ENCODE measurements around the gene TRIM22. TPM values are rescaled to one million over a fixed set of nuclear protein-coding genes. Genes with fewer than 3 reads are reported as not detected.
"Not testable (repeated sequence)": the region's sequence is repeated elsewhere in the genome, so short reads cannot be mapped to it uniquely, and the experiment has no call there.

Gene TRIM22
- total RNA-seq, 1 donor from 2014 or later: 1.2 TPM

DNA sequence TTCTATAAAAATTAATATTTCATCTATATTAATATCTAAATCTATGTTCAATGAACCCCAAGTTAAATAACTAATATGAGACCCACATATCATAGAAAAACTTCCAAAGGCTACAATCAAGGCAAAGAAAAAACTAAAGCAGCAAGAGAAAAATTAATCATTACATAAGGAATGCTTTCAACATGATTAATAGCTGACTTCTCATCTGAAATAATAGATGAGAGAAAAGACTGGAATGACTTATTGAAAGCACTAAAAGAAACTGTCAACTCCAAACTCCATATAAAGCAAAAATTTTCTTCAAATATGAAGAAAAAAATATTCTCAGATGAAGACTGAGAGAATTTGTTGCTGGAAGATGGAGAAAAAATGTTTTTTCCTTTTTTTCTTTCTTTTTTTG is 17.8 kb upstream of the TRIM22 start:
- peaks cover 30% of the 10 kb centered on the region for H3K36me3 Mint-ChIP-seq (ENCODE audit: low read depth, unreplicated experiment)
- H3K4me1 Mint-ChIP-seq (ENCODE audit: unreplicated experiment): no peaks in the 10 kb centered on the region
- DNase-seq (ENCODE audit: low spot score): no peak
- no peaks in the 10 kb centered on the region for H3K9me3 Mint-ChIP-seq (ENCODE audit: unreplicated experiment)
- H3K27ac Mint-ChIP-seq (ENCODE audit: unreplicated experiment): no peak overlapping the region
- peaks cover 2% of the 10 kb centered on the region for H3K27me3 Mint-ChIP-seq (ENCODE audit: unreplicated experiment)
- TF ChIP-seq, protein P1, sequence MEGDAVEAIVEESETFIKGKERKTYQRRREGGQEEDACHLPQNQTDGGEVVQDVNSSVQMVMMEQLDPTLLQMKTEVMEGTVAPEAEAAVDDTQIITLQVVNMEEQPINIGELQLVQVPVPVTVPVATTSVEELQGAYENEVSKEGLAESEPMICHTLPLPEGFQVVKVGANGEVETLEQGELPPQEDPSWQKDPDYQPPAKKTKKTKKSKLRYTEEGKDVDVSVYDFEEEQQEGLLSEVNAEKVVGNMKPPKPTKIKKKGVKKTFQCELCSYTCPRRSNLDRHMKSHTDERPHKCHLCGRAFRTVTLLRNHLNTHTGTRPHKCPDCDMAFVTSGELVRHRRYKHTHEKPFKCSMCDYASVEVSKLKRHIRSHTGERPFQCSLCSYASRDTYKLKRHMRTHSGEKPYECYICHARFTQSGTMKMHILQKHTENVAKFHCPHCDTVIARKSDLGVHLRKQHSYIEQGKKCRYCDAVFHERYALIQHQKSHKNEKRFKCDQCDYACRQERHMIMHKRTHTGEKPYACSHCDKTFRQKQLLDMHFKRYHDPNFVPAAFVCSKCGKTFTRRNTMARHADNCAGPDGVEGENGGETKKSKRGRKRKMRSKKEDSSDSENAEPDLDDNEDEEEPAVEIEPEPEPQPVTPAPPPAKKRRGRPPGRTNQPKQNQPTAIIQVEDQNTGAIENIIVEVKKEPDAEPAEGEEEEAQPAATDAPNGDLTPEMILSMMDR (IDR thresholded peaks at IDR 0.05; ENCODE audit: unreplicated experiment): no peak
- no peak overlapping the region for H3K4me3 Mint-ChIP-seq (ENCODE audit: unreplicated experiment)

DNA sequence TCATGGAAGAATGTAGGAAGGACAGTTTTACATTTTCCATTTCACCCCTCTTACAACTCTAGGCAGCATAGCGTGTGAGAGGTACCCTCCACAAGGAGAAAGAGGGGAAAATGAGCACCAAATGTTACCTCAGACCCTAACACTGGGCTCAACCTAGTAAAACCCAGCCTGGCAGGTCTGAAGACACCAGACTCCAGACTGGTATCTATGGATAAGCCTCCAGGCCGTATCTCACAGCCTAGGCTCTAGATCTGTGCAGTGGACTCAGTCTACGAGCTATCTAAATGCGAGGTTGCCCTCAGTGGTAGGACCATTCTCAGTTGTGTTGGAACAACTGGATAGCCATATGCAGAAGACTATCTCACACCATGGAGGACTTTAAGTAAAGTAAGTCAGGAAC is 15.2 kb upstream of the TRIM22 start:
- no peaks in the 10 kb centered on the region for H3K9me3 Mint-ChIP-seq (ENCODE audit: unreplicated experiment)
- H3K27me3 Mint-ChIP-seq (ENCODE audit: unreplicated experiment): peaks cover 2% of the 10 kb centered on the region
- H3K36me3 Mint-ChIP-seq (ENCODE audit: low read depth, unreplicated experiment): peaks cover 33% of the 10 kb centered on the region
- no peak overlapping the region for H3K27ac Mint-ChIP-seq (ENCODE audit: unreplicated experiment)
- no peak overlapping the region for H3K4me3 Mint-ChIP-seq (ENCODE audit: unreplicated experiment)
- H3K4me1 Mint-ChIP-seq (ENCODE audit: unreplicated experiment): peaks cover 2% of the 10 kb centered on the region
- TF ChIP-seq, protein P1 (IDR thresholded peaks at IDR 0.05; ENCODE audit: unreplicated experiment): no peak
- DNase-seq (ENCODE audit: low spot score): no peak

DNA sequence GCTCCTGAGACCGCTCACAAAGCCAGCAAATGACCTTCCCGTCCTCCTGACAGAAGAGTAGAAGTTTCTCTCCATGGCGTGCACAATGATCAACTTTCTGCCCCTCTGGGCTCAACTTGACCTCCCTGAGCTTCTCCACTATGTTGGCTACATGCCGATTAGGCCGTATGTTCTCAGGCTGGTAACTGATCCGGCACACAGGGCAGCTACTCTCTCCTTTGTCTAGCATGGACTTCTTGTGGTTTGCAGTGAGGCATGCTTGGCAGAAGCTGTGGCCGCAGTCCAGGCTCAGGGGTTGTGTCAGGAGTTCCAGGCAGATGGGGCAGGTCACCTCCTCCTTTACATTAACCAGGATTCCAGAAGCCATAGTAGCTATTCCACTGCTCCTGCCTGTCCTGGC is 9.8 kb upstream of the TRIM22 start:
- Mint-ChIP-seq H3K36me3 (ENCODE audit: low read depth, unreplicated experiment) (peaks cover 57% of the 10 kb centered on the region), H3K9me3 (ENCODE audit: unreplicated experiment) (no peaks in the 10 kb centered on the region), H3K27me3 (ENCODE audit: unreplicated experiment) (peaks cover 20% of the 10 kb centered on the region), H3K4me1 (ENCODE audit: unreplicated experiment) (peaks cover 11% of the 10 kb centered on the region), H3K4me3 (ENCODE audit: unreplicated experiment) (peak overlapping the region; percentile 70), H3K27ac (ENCODE audit: unreplicated experiment) (no peak overlapping the region)
- no peak for DNase-seq (ENCODE audit: low spot score)
- TF ChIP-seq, protein P1 (IDR thresholded peaks at IDR 0.05; ENCODE audit: unreplicated experiment): no peak

DNA sequence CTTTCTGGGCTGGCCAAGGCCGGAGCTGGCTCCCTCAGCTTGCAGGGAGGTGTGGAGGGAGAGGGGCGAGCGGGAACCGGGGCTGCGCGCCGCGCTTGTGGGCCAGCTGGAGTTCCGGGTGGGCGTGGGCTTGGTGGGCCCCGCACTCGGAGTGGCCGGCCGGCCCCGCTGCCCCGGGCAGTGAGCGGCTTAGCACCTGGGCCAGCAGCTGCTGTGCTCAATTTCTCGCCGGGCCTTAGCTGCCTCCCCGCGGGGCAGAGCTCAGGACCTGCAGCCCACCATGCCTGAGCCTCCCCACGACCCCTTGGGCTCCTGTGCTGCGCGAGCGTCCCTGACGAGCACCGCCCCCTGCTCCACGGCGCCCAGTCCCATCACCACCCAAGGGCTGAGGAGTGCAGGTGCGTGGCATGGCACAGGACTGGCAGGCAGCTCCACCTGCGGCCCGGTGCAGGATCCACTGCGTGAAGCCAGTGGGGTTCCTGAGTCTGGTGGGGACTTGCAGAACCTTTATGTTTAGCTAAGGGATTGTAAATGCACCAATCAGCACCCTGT is 6.6 kb upstream of the TRIM22 start:
- Mint-ChIP-seq H3K4me3 (ENCODE audit: unreplicated experiment) (peak overlapping the region; percentile 10), H3K27me3 (ENCODE audit: unreplicated experiment) (peaks cover 20% of the 10 kb centered on the region), H3K4me1 (ENCODE audit: unreplicated experiment) (peaks cover 20% of the 10 kb centered on the region), H3K36me3 (ENCODE audit: low read depth, unreplicated experiment) (peaks cover 55% of the 10 kb centered on the region)
- not testable (repeated sequence) for DNase-seq (ENCODE audit: low spot score); H3K27ac Mint-ChIP-seq (ENCODE audit: unreplicated experiment); H3K9me3 Mint-ChIP-seq (ENCODE audit: unreplicated experiment)

DNA sequence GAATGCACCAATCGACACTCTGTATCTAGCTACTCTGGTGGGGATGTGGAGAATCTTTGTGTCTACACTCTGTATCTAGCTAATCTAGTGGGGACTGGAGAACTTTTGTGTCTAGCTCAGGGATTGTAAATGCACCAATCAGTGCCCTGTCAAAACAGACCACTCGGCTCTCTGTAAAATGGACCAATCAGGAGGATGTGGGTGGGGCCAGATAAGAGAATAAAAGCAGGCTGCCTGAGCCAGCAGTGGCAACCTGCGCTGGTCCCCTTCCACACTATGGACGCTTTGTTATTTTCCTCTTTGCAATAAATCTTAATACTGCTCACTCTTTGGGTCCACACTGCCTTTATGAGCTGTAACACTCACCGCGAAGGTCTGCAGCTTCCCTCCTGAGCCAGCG is 6.0 kb upstream of the TRIM22 start:
- Mint-ChIP-seq H3K27ac (ENCODE audit: unreplicated experiment) (peak overlapping the region; percentile 100), H3K4me1 (ENCODE audit: unreplicated experiment) (peaks cover 20% of the 10 kb centered on the region), H3K36me3 (ENCODE audit: low read depth, unreplicated experiment) (peaks cover 52% of the 10 kb centered on the region), H3K4me3 (ENCODE audit: unreplicated experiment) (peak overlapping the region; percentile 69), H3K27me3 (ENCODE audit: unreplicated experiment) (peaks cover 20% of the 10 kb centered on the region)
- not testable (repeated sequence) for H3K9me3 Mint-ChIP-seq (ENCODE audit: unreplicated experiment); DNase-seq (ENCODE audit: low spot score)

DNA sequence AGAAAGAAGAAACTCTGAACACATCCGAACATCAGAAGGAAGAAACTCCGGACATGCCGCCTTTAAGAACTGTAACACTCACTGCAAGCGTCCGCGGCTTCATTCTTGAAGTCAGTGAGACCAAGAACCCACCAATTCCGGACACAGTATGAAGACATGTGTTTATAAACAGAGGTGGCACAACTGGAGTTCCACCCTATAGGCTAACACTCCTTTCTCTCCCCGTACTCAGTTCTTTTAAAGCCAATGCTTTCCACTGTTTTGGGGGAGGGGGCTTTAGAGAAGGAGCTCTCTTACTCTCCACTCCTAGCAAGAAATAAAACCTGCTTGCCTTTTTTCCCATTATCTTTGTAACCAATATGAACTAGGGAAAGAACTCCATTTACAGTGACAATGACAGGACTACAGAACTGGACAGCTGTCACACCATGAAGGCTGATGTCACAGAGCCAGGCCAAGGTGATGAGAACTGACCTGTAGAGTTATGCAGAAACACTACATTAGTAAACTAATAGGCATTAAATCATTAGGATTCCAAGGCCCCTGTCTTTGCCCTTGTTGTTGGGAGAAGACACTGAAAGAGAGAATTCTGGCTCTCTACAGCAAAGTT is 5.4 kb upstream of the TRIM22 start:
- no peak for DNase-seq (ENCODE audit: low spot score)
- Mint-ChIP-seq H3K27ac (ENCODE audit: unreplicated experiment) (peak overlapping the region; percentile 100), H3K9me3 (ENCODE audit: unreplicated experiment) (no peaks in the 10 kb centered on the region), H3K4me3 (ENCODE audit: unreplicated experiment) (peak overlapping the region; percentile 91), H3K4me1 (ENCODE audit: unreplicated experiment) (peaks cover 20% of the 10 kb centered on the region), H3K27me3 (ENCODE audit: unreplicated experiment) (peaks cover 20% of the 10 kb centered on the region), H3K36me3 (ENCODE audit: low read depth, unreplicated experiment) (peaks cover 51% of the 10 kb centered on the region)
- TF ChIP-seq, protein P1 (IDR thresholded peaks at IDR 0.05; ENCODE audit: unreplicated experiment): no peak

Data from endothelial cell (in vitro differentiated cells).